ENCODE results near the gene ALDOB.

- no peak for TF ChIP-seq POLR2A (IDR thresholded peaks at IDR 0.05)
- no peak for TF ChIP-seq CTCF (IDR thresholded peaks at IDR 0.05)
- TF ChIP-seq EP300 (IDR thresholded peaks at IDR 0.05) = no peak
- no peak for TF ChIP-seq POLR2AphosphoS5 (IDR thresholded peaks at IDR 0.05)
Observed at GRCh38 chr9:101417977-101418376, 17.6 kb downstream of the ALDOB start.
